Muscle layer of duodenum (tissue), 2 donors: Measurements from ENCODE around the gene OGFR.
"Not testable (repeated sequence)": the region's sequence is repeated elsewhere in the genome, so short reads cannot be mapped to it uniquely, and the experiment has no call there.

Source experiments
- H3K27ac ChIP-seq: one replicate; pipeline ENCODE4 v1.7.0; 2013; ENCODE audit warnings: mild to moderate bottlenecking, low read length
- H3K27me3 ChIP-seq: one replicate; pipeline ENCODE4 v1.7.0; 2013; ENCODE audit warnings: low read depth, mild to moderate bottlenecking, control low read depth, low read length
- H3K36me3 ChIP-seq, 2 donors: one replicate each; pipeline ENCODE4 v1.7.0; 2013; ENCODE audit warnings: low read length in 2 of 2, control low read depth in 1 of 2, mild to moderate bottlenecking in 1 of 2; ENCODE audit not compliant: insufficient read depth in 2 of 2, control insufficient read depth in 1 of 2
- H3K4me1 ChIP-seq, 2 donors: one replicate each; pipeline ENCODE4 v1.7.0; 2013; ENCODE audit warnings: low read length in 2 of 2, mild to moderate bottlenecking in 2 of 2, control low read depth in 1 of 2, moderate library complexity in 1 of 2; ENCODE audit not compliant: insufficient read depth in 2 of 2, control insufficient read depth in 1 of 2
- H3K4me3 ChIP-seq, 2 donors: one replicate each; pipeline ENCODE4 v1.7.0; 2013; ENCODE audit warnings: low read length in 2 of 2, low read depth in 1 of 2, mild to moderate bottlenecking in 1 of 2
- H3K9me3 ChIP-seq, 2 donors: one replicate each; pipeline ENCODE4 v1.7.0; 2013; ENCODE audit warnings: low read length in 2 of 2, control low read depth in 1 of 2, mild to moderate bottlenecking in 1 of 2; ENCODE audit not compliant: control insufficient read depth in 1 of 2
- donor health status: healthy.

The OGFR gene

DNA sequence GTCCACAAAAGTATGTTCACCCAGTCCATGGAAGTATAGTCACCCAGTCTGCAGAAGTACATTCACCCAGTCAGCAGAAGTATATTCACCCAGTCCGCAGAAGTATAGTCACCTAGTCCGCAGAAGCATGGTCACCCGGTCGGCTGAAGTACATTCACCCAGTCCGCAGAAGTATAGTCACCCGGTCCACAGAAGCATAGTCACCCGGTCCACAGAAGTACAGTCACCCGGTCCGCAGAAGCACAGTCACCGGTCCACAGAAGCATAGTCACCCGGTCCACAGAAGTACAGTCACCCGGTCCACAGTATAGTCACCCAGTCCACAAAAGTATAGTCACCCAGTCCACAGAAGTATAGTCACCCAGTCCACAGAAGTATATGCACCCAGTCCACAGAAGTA lies 48.2 kb downstream of the OGFR start:
- H3K27me3 ChIP-seq: no peaks in the 10 kb centered on the region
- no peak overlapping the region for H3K4me3 ChIP-seq
- no peaks in the 10 kb centered on the region for H3K9me3 ChIP-seq
- no peak overlapping the region for H3K27ac ChIP-seq
- H3K36me3 ChIP-seq: peaks cover 11 to 29% of the 10 kb centered on the region in 2 donors
- H3K4me1 ChIP-seq: no peaks in the 10 kb centered on the region

DNA sequence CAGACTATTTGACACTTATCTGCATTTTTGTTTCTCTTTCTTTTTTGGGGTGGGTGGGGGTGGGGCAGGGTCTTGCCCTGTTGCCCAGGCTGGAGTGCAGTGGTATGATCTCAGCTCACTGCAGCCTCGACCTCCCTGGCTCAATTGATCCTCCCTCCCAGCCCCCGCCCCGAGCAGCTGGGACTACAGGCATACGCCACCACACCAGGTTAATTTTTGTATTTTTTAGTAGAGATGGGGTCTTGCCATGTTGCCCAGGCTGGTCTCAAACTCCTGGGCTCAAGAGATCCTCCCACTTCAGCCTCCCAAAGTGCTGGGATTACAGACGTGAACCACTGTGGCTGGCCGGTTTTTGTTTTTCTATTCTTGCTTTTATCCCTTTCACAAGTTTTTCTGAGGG lies 48.7 kb downstream of the OGFR start:
- not testable (repeated sequence) for H3K4me1 ChIP-seq, H3K9me3 ChIP-seq, H3K27me3 ChIP-seq, H3K4me3 ChIP-seq, H3K27ac ChIP-seq
- H3K36me3 ChIP-seq: peaks cover 11 to 29% of the 10 kb centered on the region in 2 donors

DNA sequence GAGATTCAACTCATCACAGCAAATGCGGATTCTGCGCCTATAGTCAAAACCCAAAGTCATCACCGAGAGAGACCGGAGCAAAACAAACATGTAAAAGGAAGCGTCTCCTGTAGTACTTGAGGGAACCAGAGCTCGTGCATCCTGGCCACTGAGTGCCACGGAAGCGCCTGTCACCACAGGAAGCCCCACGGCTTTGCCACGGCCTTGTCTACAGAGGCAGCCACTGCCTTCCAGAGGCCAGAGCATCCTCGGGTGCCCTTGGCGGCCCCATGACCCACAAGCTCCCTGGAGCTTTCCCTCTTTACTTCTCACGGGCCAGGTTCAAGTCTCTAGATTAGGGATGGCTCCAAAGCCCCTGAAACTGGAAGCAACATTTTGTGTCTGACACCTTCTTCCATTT lies 49.5 kb downstream of the OGFR start:
- no peaks in the 10 kb centered on the region for H3K4me1 ChIP-seq
- H3K36me3 ChIP-seq: peaks cover 11 to 29% of the 10 kb centered on the region in 2 donors

DNA sequence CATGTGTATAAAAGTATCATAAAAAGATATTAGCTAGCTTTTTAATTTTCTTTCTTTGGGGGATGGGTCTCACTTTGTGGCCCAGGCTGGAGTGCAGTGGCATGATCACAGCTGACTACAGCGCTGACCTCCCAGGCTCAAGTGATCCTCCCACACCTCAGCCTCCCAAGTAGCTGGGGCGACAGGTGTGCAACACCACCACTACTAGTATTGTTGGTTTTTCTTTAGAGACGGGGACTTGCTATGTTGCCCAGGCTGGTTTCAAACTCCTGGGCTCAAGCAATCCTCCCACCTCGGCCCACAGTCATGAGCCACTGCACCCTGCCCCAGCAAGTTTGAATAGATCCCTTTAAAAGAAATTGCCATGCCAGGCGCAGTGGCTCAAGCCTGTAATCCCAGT lies 50.5 kb downstream of the OGFR start:
- peaks cover 0 to 1% of the 10 kb centered on the region in 2 donors for H3K4me1 ChIP-seq
- no peaks in the 10 kb centered on the region for H3K9me3 ChIP-seq
- H3K4me3 ChIP-seq: no peak overlapping the region
- H3K27ac ChIP-seq: no peak overlapping the region
- H3K27me3 ChIP-seq: peaks cover under 1% of the 10 kb centered on the region
- peaks cover 11 to 29% of the 10 kb centered on the region in 2 donors for H3K36me3 ChIP-seq

More for the DNA sequence above, 49.5 kb downstream of the OGFR start:
- Histone ChIP-seq H3K9me3 (no peaks in the 10 kb centered on the region), H3K27ac (no peak overlapping the region), H3K4me3 (no peak overlapping the region), H3K27me3 (no peaks in the 10 kb centered on the region)

DNA sequence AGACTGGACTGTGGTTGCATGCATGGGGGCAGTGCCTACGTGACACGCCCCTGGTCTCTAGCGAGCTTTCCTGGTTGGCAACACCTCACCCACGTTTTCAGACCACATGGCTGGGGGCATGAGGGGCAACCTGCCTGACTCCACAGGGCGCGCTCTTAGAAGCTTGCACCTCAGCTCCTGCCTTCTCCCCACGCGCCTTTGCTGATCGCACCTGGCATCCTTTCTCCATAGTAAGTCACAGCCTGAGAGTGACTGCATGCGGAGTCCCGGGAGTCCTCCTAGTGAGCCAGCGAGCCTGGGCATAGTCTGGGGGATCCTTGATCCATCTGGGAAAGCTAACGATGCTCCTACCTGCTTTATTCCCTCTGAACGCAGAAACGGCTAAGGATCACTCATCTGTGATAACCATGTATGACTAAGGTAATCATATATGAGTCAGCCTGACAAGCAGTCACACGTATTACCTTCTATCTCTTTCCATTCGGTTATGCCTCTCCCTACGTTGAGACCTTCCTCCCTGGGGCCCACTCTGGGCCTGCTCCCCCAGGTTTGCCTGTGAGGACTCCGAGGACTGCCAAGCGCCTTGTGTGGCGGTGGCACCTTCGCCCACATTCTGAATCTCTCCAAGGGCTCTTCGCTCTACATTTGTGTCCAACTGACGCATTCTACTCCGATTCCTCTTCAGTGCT lies 52.4 kb downstream of the OGFR start:
- H3K27me3 ChIP-seq: peaks cover 5% of the 10 kb centered on the region
- H3K9me3 ChIP-seq: no peaks in the 10 kb centered on the region
- H3K27ac ChIP-seq: no peak overlapping the region
- H3K4me1 ChIP-seq: peaks cover 0 to 7% of the 10 kb centered on the region in 2 donors
- no peak overlapping the region for H3K4me3 ChIP-seq
- peaks cover 11 to 23% of the 10 kb centered on the region in 2 donors for H3K36me3 ChIP-seq

DNA sequence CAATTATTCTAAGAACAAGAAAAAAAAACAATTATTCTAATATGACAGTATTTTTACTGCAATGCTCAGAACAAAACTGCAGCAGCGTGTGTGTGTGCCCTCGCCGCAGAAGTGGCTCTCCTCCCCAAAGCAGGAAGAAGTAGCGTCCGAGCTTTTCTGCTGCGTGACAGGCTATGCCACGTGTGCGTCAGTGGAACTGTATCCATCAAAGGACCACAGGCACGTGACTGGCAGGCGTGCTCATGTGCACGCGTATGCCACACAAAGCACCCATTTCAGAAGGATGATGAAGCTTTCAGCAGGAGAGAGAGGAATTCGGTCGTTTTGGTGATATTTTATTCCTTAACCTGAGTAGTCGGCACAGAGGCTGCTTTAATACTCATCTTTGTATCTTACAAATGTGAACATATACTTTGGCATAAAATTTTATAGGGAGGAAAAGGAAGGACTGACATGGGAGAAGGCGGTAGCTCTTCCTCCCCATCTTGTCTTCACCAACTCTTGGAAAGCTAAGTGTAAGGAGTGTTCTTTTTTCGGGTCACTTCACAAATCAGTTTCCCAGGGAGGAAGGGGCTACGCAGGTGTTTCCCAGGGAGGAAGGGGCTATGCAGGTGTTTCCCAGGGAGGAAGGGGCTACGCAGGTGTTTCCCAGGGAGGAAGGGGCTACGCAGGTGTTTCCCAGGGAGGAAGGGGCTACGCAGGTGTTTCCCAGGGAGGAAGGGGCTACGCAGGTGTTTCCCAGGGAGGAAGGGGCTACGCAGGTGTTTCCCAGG lies 53.6 kb downstream of the OGFR start:
- H3K27ac ChIP-seq: no peak overlapping the region
- no peak overlapping the region for H3K4me3 ChIP-seq
- no peaks in the 10 kb centered on the region for H3K9me3 ChIP-seq
- H3K36me3 ChIP-seq: peaks cover 11 to 15% of the 10 kb centered on the region in 2 donors
- H3K4me1 ChIP-seq: peaks cover 0 to 10% of the 10 kb centered on the region in 2 donors
- H3K27me3 ChIP-seq: peaks cover 5% of the 10 kb centered on the region

DNA sequence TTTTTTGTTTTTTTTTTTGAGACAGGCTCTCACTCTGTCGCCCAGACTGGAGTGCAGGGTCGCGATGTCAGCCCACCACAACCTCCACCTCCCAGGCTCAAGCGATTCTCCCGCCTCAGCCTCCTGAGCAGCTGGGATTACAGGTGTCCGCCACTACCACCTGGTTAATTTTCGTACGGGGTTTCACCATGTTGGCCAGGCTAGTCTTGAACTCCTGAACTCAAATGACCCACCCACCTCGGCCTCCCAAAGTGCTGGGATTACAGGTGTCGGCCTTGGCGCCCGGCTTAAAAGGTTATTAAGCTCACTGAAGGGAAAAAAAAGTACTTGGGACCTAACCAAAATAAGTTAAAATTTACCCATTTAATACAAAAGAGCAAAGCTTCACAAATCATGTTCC lies 55.1 kb downstream of the OGFR start:
- no peak overlapping the region for H3K4me3 ChIP-seq
- no peak overlapping the region for H3K27ac ChIP-seq

DNA sequence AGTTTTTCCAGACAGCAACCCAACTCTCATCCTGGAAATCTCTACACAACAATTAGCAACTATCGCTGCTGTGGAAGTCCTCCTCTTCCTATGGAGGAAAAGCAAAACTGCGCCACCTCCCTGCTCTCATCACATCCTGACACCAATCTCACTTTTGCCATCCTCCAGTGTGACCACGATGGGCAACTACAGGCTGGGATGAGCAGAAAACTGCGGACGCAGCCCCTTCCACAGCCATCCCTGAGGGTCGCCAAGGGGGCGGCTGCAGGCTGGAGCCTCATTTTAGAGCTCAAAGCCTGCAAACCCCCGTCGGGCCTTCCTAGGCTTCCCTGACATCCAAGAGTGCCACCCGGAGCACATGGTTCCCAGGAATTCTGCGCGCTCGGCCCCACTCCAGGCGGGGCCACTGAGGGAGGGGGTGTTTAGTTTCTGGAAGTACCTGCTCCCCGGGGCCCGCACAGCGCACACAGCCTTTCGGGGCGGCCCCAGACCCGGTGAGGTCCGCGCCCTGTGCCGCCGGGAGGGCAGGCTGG lies 55.8 kb downstream of the OGFR start:
- Histone ChIP-seq H3K4me1 (peaks cover 0 to 10% of the 10 kb centered on the region in 2 donors), H3K4me3 (peak overlapping the region in 1 of 2 donors; percentile 56), H3K9me3 (no peaks in the 10 kb centered on the region), H3K27ac (no peak overlapping the region), H3K36me3 (peaks cover 3 to 10% of the 10 kb centered on the region in 2 donors), H3K27me3 (peaks cover 5% of the 10 kb centered on the region)

More for the DNA sequence above, 55.1 kb downstream of the OGFR start:
- H3K27me3 ChIP-seq: peaks cover 5% of the 10 kb centered on the region
- no peaks in the 10 kb centered on the region for H3K9me3 ChIP-seq
- peaks cover 3 to 10% of the 10 kb centered on the region in 2 donors for H3K36me3 ChIP-seq
- peaks cover 0 to 10% of the 10 kb centered on the region in 2 donors for H3K4me1 ChIP-seq

DNA sequence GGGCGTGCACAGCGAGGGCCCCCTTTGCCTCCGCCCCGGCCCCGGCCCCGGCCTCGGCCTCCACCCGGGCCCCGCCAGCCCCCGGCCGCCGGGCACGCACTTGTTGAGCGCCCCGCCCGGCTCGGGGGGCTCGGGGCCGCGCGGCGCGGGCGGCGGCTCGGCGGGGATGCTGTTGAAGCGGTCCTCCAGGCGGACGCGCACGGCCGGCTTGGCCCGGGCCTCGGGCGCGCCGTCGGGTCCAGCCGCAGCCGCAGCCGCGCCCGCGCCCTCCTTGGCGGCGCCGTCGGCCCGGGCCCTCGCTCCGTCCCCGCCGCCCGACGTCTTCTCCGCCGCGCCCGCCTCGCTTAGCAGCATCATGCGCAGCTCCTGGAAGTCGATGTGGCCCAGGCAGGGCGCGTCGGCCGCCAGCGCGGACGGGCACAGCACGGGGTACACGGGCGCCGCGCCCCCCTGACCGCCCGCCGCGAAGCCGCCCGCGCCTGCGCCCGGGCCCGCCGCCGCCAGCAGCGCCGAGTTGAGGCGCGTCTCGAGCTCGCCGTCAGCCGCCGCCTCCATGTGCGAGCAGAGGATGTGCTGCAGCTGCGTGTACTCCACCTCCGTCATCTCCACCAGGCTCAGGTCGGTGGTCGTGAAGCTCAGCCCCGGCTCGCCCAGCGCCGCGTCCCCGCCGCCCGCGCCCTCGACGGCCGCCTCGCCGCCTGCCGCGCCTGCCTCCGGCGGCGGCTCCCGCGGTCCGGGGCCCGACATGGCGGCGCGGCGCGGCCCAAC lies 56.5 kb downstream of the OGFR start:
- Histone ChIP-seq H3K27me3 (peaks cover 5% of the 10 kb centered on the region), H3K4me1 (peaks cover 0 to 10% of the 10 kb centered on the region in 2 donors), H3K27ac (no peak overlapping the region), H3K36me3 (peaks cover 3 to 10% of the 10 kb centered on the region in 2 donors), H3K4me3 (peak overlapping the region in 1 of 2 donors; percentile 56), H3K9me3 (no peaks in the 10 kb centered on the region)

DNA sequence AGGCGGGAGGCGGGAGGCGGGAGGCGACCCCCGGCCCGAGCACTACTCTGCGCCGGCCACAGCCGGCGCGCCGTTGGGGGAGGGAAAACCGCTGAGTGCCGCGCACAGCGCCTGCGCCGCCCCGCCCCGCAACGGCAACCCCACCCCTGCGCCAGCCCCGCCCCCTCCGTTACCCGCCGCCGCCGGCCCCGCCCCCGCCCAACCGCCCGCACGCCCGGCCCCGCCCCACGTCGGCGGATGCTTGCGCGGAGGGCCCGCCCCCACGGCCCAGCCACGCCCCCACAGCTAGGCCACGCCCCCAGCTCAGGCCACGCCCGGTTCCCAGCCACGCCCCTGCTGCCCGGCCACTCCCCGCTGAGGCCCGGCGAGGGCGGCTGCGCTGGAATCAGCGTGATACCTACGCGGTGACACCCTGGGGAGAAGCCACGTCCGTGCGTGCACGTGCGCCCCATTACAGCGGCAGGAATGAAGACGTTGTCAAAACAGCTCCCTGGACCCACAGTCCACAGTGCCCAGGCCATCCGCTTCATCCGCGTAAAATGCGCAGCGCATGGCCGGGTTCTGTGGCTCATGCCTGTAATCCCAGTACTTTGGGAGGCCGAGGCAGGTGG lies 57.2 kb downstream of the OGFR start, which contains the start of gene TCFL5:
TSS of gene TCFL5 (minus strand) at position 97 of the 611 bp plus-strand sequence. CDS start 152 bp downstream, outside the sequence.
- peaks cover under 1 to 9% of the 10 kb centered on the region in 2 donors for H3K36me3 ChIP-seq
- H3K4me1 ChIP-seq: peaks cover 0 to 10% of the 10 kb centered on the region in 2 donors
- H3K27me3 ChIP-seq: peaks cover 5% of the 10 kb centered on the region
- H3K9me3 ChIP-seq: no peaks in the 10 kb centered on the region
- no peak within 1 kb of the TSS for H3K27ac ChIP-seq
- peak within 1 kb of the TSS in 1 of 2 donors; percentile 56 for H3K4me3 ChIP-seq
